K562 (cell line): ENCODE results near the gene THYN1. TPM values are rescaled to one million over a fixed set of nuclear protein-coding genes. Genes with fewer than 3 reads are reported as not detected.

Experiments
- ATF6 ChIP-seq: sonication (generic); formaldehyde crosslinking; IDR thresholded peaks from 2 replicates; pipeline ENCODE4 v1.4.0; 2020; ENCODE audit warnings: mild to moderate bottlenecking, missing genetic modification reagents
- ATF7 ChIP-seq: fragments of 450-650 bp; IDR thresholded peaks from 2 replicates; pipeline ENCODE4 v1.7.1; 2014; ENCODE audit warnings: mild to moderate bottlenecking, moderate library complexity
- CBFB ChIP-seq: sonication (generic); formaldehyde crosslinking; IDR thresholded peaks from 2 replicates; pipeline ENCODE4 v1.4.0; 2020; ENCODE audit warnings: mild to moderate bottlenecking, missing genetic modification reagents
- NBN ChIP-seq: fragments of 450-650 bp; IDR thresholded peaks from 2 replicates; pipeline ENCODE4 v1.6.1; 2016; ENCODE audit warnings: low read depth, mild to moderate bottlenecking
- NCOR1 ChIP-seq: fragments of 450-650 bp; IDR thresholded peaks from 2 replicates; pipeline ENCODE4 v1.6.1; 2016; ENCODE audit warnings: mild to moderate bottlenecking, moderate library complexity
- NR2C2 ChIP-seq, 2 experiments: fragments of 200-800 bp in 1 of 2; sonication (Bioruptor generic) in 1 of 2; sonication (generic) in 1 of 2; formaldehyde crosslinking in 1 of 2; IDR thresholded peaks; 2 replicates each; pipeline versions ENCODE4 v1.6.1 to v1.8.0; 2016 to 2022; ENCODE audit warnings: mild to moderate bottlenecking in 1 of 2, missing compliant biosample characterization in 1 of 2, missing genetic modification characterization in 1 of 2, missing genetic modification reagents in 1 of 2
- PRMT5 ChIP-seq: sonication (generic); formaldehyde crosslinking; IDR thresholded peaks from 2 replicates; pipeline ENCODE4 v1.5.0; 2020; ENCODE audit warnings: missing genetic modification reagents
- RFX5 ChIP-seq: IDR thresholded peaks from 2 replicates; pipeline ENCODE4 v1.6.1; 2011; ENCODE audit warnings: low read depth, mild to moderate bottlenecking, improper control_type of control experiment, low read length
- SRSF3 ChIP-seq: fragments of 200-400 bp; formaldehyde crosslinking; IDR thresholded peaks from 2 replicates; pipeline ENCODE4 v1.6.1; 2016; ENCODE audit warnings: mild to moderate bottlenecking, low read length, moderate library complexity; ENCODE audit not compliant: insufficient read depth
- SRSF7 ChIP-seq: fragments of 200-400 bp; formaldehyde crosslinking; optimal IDR thresholded peaks from 2 replicates; pipeline ENCODE3; 2017; ENCODE audit warnings: mild to moderate bottlenecking, low read depth, low read length
- ZHX1 ChIP-seq: fragments of 150-350 bp; conservative IDR thresholded peaks from 2 replicates; pipeline ENCODE4 v1.6.1; 2014; ENCODE audit warnings: low read length
- ZNF444 ChIP-seq: fragments of 250-450 bp; sonication (Bioruptor Pico); IDR thresholded peaks from 2 replicates; pipeline ENCODE4 v1.4.0; 2020; ENCODE audit warnings: mild to moderate bottlenecking, moderate library complexity
- ZNF57 ChIP-seq: fragments of 450-650 bp; formaldehyde crosslinking; IDR thresholded peaks from 2 replicates; pipeline ENCODE4 v1.4.0; 2020; ENCODE audit warnings: mild to moderate bottlenecking, moderate library complexity
- ZNF75A ChIP-seq: fragments of 450-650 bp; formaldehyde crosslinking; IDR thresholded peaks from 2 replicates; pipeline ENCODE4 v1.4.0; 2020; ENCODE audit warnings: mild to moderate bottlenecking
- ZZZ3 ChIP-seq: fragments of 450-650 bp; IDR thresholded peaks from 2 replicates; pipeline ENCODE4 v1.6.1; 2016; ENCODE audit warnings: antibody characterized with exemption, mild to moderate bottlenecking, moderate library complexity
- polyA plus RNA-seq, 8 experiments: library from polyadenylated mRNA; depleted of rRNA in 4 of 8; stranded (reverse) in 5 of 8; unstranded in 3 of 8; fragments of >200 nt; fragmentation: Nextera tagmentation in 2 of 8; fragmentation: Illumina TruSeq in 1 of 8; extraction: Ambion mirVana in 2 of 8; extraction: Trizol in 1 of 8; gene quantifications; 2 replicates each; pipeline versions ENCODE4 v1.2.1 to v1.2.3, GENCODE V29; 2011 to 2014; ENCODE audit warnings: inconsistent platforms in 1 of 8, missing spikeins in 1 of 8
- total RNA-seq, 7 experiments: library from RNA; depleted of rRNA in 6 of 7; stranded (reverse); fragments of >200 nt in 6 of 7; fragmentation: Illumina TruSeq in 2 of 7; extraction: Trizol in 2 of 7; gene quantifications; 2 replicates each; pipeline versions ENCODE4 v1.2.1 to v1.2.3, GENCODE V29; 2011 to 2021; ENCODE audit warnings: low replicate concordance in 1 of 7
- TF ChIP-seq, protein P1 (sequence below): fragments of 250-450 bp; sonication (Bioruptor Pico); IDR thresholded peaks from 2 replicates; pipeline ENCODE4 v1.5.0; 2021
- TF ChIP-seq, protein P2 (sequence below), 2 experiments: fragments of 450-650 bp; conservative IDR thresholded peaks; 2 replicates each; pipeline ENCODE4 v1.6.1; 2017; ENCODE audit warnings: mild to moderate bottlenecking in 2 of 2, moderate library complexity in 2 of 2
- TF ChIP-seq, protein P3 (sequence below): sonication (generic); formaldehyde crosslinking; IDR thresholded peaks from 2 replicates; pipeline ENCODE4 v1.9.0; 2022; ENCODE audit warnings: mild to moderate bottlenecking, missing genetic modification reagents

Gene THYN1
- total and polyA plus RNA-seq, 9 of the 15 experiments (the other 6 are each of a cell fraction or from before 2014, with no cell fraction given): 54.9 to 279 (median 104) TPM

DNA sequence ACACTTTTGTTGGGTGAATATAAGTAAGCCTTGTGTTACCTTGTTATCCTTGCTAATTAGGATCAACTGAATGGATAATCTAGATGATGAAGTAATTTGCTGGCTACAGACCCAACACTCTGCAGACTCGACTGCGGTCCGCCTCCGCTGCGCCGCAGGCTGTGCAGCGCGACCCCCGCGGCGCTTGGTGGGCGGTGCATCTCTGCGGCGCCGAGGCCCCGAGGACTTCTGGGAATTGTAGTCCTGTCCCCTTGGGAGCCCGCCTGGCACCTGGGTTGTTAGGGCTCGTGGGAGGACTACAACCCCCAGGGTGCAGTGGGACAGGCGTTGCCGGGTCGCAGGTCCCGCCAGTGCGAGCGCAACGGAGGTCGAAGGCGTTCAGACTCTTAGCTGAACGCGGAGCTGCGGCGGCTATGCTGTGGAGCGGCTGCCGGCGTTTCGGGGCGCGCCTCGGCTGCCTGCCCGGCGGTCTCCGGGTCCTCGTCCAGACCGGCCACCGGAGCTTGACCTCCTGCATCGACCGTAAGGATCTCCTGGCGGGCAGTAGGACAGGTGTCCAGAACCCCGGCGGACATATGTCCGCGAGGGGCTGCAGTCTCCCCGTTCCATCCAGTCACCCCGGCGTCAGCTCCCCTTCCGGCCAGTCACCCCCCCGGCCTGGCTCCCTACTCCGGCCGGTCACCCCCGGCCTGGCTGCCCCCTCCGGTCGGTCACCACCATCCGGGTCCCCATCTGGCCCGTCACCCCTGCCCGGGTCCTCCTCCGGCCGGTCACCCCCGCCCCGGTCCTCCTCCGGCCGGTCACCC, at the start of gene THYN1, which contains the start of gene ACAD8 (continued):
- TF ChIP-seq, protein P1, sequence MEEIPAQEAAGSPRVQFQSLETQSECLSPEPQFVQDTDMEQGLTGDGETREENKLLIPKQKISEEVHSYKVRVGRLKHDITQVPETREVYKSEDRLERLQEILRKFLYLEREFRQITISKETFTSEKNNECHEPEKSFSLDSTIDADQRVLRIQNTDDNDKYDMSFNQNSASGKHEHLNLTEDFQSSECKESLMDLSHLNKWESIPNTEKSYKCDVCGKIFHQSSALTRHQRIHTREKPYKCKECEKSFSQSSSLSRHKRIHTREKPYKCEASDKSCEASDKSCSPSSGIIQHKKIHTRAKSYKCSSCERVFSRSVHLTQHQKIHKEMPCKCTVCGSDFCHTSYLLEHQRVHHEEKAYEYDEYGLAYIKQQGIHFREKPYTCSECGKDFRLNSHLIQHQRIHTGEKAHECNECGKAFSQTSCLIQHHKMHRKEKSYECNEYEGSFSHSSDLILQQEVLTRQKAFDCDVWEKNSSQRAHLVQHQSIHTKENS (CRISPR knock-in tag): 0 out of 2 replicates have a peak, but pooled peaks have one; percentile 46
- TF ChIP-seq ZZZ3: no peak
- peak; percentile 96 for TF ChIP-seq NR2C2 (CRISPR knock-in tag; IDR thresholded peaks at IDR 0.05)
- TF ChIP-seq NR2C2 (tag; IDR thresholded peaks at IDR 0.05): peak; percentile 99
- no peak for TF ChIP-seq ATF6 (CRISPR knock-in tag)
- no peak for TF ChIP-seq ZNF444
- TF ChIP-seq, protein P2, sequence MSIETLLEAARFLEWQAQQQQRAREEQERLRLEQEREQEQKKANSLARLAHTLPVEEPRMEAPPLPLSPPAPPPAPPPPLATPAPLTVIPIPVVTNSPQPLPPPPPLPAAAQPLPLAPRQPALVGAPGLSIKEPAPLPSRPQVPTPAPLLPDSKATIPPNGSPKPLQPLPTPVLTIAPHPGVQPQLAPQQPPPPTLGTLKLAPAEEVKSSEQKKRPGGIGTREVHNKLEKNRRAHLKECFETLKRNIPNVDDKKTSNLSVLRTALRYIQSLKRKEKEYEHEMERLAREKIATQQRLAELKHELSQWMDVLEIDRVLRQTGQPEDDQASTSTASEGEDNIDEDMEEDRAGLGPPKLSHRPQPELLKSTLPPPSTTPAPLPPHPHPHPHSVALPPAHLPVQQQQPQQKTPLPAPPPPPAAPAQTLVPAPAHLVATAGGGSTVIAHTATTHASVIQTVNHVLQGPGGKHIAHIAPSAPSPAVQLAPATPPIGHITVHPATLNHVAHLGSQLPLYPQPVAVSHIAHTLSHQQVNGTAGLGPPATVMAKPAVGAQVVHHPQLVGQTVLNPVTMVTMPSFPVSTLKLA (conservative IDR thresholded peaks at IDR 0.05): peak in 1 of 2 experiments; percentile 84; a peak in 3 of 4 replicates
- peak; percentile 70; the same call in 1 of the 2 replicates for TF ChIP-seq ATF7
- no peak for TF ChIP-seq SRSF7
- TF ChIP-seq RFX5: no peak
- no peak for TF ChIP-seq ZNF57 (CRISPR knock-in tag)
- TF ChIP-seq, protein P3, sequence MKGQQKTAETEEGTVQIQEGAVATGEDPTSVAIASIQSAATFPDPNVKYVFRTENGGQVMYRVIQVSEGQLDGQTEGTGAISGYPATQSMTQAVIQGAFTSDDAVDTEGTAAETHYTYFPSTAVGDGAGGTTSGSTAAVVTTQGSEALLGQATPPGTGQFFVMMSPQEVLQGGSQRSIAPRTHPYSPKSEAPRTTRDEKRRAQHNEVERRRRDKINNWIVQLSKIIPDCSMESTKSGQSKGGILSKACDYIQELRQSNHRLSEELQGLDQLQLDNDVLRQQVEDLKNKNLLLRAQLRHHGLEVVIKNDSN (CRISPR knock-in tag): no peak
- TF ChIP-seq CBFB (CRISPR knock-in tag): no peak
- TF ChIP-seq NCOR1: no peak
- TF ChIP-seq ZHX1: no peak
- TF ChIP-seq NBN: no peak
- no peak for TF ChIP-seq PRMT5 (CRISPR knock-in tag)
- no peak for TF ChIP-seq ZNF75A (CRISPR knock-in tag)
- no peak for TF ChIP-seq SRSF3
